RKO (cell line): ENCODE measurements around the gene LAMTOR4.
A peak's percentile ranks its signal among the peaks of the same experiment; 100 is the strongest.
"Not testable (repeated sequence)": the region's sequence is repeated elsewhere in the genome, so short reads cannot be mapped to it uniquely, and the experiment has no call there.

Experiments used
- DNase-seq: peaks from one replicate; pipeline ENCODE4 v3.0.0-alpha.2; 2016; ENCODE audit warnings: low spot score

Gene LAMTOR4

DNA sequence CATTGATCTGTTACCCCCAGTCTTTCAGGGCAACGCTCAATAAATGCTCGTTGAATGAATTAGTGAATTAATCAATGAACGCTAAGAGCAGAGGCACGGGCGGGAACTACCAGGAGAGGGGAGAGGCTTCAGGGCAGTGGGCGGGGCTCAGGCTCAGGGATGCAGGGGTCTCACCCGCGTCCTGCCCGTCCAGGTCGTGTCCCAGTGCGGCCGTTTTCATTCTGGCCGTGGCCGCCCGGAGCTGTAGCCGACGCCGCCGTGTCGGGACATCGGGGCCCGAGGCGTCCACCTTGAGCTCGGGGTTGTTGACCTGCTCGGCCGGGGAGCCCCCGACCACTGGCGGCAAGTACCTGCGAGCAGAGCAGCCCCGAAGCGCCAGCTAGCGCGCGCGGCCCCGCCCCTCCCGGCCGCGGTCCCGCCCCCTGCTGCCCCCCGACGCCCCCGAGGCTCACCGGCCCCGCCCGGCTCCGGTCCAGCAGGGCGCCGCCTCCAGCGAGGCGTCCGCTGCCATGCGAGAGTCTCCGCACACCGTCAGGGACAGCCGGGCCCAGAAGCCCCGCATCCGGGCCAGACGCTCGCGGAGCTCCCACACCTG, 22.5 kb downstream of the LAMTOR4 start:
- no peak for DNase-seq

DNA sequence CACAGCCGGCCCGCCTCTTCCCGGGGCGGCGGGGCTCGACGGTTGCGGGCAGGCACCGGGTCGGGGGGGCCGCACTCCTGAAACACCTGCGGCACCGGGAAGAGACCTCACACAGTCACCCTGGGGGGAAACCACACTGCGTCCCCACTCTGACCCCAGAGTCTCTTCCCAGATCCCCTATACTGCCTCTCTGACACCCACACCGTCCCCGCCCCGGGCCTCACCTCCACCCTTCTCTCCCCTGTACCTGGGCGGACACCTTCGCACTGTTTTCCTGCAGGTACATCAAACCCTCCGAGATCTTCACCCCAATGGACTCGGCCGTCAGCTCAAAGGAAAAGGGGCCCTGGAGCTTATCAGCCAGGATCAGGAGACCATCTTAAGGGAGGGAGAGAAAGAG, 23.1 kb downstream of the LAMTOR4 start:
- no peak for DNase-seq

- no peak for DNase-seq
These were observed 25.2 kb downstream of the LAMTOR4 start for GRCh38 chr7:100173806-100174495.

DNA sequence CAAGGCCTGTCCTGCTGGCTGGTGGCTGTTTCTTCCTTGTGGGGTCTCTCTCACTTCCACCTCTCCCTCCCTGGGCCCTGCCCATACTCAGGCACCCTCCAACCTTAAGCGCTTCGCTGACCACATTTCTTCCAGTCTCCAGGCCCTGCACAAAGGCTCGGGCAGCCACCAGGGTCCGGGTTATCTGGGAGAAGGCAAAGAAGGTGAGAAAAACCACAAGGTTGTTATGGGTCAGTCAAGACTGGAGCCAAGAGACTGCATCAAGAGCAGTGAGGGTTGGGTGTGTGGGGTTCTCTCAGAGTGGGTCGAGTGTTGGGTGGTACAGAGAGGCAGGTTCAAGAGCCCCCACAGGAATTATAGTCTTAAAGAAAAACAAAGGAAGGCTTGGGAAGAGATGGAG, 25.9 kb downstream of the LAMTOR4 start:
- no peak for DNase-seq

DNA sequence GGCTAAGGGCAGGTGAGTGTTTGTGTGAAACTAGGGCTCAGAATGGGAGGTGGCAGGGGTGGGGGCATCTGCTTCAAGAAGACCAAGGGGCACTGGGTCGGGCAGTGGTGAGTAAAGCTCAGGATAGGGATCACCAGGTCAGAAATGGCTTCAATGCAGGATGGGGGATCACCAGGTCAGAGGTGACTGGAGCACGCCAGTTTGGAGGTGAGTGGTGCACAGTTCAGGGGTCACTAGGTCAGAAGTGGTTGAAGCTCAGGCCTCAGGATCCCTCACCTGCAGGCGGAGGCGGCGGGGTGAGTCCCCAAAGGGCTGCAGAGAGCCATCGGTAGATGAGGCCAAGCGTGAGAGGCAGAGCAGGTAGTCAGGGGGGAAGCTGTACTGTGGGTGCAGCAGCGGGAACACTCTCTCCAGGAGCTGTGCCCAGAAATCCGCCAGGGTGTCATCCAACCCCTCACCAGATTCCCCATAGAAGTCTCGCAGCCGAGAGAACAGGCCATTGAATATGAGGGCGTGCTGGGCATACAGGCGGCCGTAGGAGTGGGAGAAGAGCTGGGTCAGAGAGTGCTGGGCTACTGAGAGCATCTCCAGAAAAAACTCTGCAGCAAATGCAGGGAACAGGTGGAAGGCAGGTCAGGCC, 26.7 kb downstream of the LAMTOR4 start:
- DNase-seq: no peak

DNA sequence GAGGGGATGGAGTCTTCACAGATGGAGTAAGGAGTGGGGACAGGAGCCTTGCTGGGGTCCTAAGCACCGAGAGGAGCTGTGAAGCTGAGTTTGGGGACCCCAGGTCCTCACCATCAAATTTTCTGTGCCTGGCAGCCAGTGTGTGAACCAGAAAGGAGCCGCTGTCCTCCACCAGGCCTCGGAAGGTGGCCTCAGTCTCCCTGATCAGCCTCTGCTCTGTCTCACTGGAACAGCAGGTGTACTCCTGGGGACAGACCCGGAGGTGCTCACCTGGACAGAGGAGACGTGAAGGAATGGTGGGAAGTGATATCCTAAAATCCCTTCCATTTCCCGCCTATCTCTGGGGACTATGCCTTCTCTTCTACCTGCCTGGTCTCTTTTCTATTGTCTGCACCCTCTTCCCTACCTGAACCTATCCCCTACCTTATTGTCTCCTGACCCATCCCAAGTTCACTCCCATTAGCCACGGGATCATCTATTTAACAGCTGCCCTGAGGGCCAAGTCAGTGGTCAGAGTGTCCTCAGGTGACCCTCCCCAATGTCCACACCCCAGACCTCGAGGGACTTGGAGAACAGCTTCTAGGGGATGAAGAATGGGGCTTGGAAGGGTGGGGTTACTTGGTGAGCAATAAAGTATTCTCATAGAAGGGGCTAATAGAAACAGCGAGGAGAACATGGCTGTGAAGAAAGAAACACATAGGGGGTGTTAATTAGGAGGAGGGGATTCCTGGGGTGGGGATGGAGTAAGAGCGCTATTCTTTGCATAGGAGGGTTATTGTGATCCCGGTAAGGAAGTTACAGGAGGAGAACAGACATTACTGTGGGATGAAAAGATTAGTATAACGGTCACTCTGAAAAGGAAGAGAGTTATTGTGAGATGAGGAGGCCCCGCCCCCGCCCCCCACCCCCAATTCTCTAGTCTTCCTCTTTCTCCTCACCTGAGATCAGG, 27.7 kb downstream of the LAMTOR4 start:
- no peak for DNase-seq

- peak; percentile 98 for DNase-seq
These were observed 28.6 kb downstream of the LAMTOR4 start, which contains the start of the genes GPC2 and STAG3 for GRCh38 chr7:100177045-100178001. TSS of gene GPC2 (minus strand) at chr7:100177381. CDS start at chr7:100177199, 182 bp downstream. TSS of gene STAG3 (plus strand) at chr7:100177918. CDS start at chr7:100180557, 2,639 bp downstream.

DNA sequence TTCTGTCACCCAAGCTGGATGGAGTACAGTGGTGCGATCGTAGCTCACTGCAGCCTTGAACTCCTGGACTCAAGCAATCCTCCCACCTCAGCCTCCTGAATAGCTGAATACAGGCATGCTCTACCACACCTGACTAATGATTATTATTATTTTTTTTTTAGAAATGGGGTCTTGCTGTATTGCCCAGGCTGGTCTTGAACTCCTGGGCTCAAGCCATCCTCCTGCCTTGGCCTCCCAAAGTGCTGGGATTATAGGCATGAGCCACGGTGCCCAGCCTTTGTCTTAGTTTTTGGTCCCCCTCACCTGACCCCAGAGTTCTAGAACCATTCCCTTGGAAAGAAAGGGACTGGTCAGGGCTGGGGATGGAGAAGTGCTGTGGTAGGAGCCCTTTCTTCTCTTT, 31.4 kb downstream of the LAMTOR4 start:
- not testable (repeated sequence) for DNase-seq

GRCh38 chr7:100182616-100183015, 33.9 kb downstream of the LAMTOR4 start:
- not testable (repeated sequence) for DNase-seq

GRCh38 chr7:100183090-100183489, 34.4 kb downstream of the LAMTOR4 start:
- DNase-seq: not testable (repeated sequence)

- no peak for DNase-seq
These were observed 37.0 kb downstream of the LAMTOR4 start for GRCh38 chr7:100185726-100186125.

- no peak for DNase-seq
These were observed 40.3 kb downstream of the LAMTOR4 start for GRCh38 chr7:100189061-100189460.

DNA sequence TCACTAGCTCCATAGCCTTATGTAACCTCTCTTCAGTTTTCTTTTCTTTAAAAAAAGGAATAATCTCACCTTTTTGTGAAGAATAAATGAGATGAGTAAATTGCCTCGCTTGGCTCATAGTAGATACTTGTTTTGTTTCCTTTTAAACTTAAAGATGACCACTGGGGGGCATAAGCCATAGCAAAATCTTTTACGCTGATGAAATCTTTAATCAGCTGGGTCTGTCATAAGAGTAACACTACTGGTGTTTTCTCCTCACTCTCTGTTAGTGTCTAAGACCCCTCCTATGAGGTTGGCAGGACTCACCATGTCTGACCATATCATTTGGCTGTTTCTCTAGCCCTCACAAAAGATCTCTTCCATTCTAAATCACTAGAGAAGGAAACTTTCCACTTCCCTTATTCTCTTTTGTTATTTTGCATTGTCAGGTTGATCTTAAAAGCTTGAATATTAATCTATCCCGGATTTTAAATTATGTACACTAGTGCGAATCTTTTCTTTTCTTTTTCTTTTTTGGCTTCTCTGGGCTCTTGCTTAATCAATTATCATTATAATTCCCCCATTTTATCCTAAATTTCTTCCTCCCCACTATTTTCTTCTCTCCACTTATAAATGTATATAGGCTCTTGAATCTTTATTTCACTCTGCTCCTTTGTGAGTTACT, 41.5 kb downstream of the LAMTOR4 start:
- DNase-seq: peak; percentile 88

GRCh38 chr7:100191775-100192174, 43.1 kb downstream of the LAMTOR4 start:
- no peak for DNase-seq

DNA sequence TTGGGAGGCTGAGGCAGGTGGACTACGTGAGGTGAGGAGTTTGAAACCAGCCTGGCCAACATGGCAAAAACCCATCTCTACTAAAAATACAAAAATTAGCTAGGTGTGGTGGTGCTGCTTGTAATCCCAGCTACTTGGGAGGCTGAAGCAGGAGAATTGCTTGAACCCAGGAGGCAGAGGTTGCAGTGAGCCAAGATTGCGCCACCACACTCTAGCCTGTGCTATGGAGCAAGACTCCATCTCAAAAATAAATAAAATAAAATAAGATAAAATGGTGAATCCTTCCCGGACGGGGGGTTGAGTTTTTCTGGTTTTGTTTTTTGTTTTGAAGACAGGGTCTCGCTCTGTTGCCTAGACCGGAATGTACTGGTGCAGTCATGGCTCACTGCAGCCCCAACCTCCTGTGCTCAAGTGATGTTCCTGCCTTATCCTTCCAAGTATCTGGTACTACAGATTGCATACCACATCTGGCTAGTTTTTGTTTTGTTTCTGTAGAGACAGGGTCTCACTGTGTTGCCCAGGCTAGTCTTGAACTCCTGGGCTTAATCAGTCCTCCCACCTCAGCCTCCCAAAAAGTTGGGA, 43.7 kb downstream of the LAMTOR4 start:
- not testable (repeated sequence) for DNase-seq

- DNase-seq: no peak
These were observed 44.3 kb downstream of the LAMTOR4 start for GRCh38 chr7:100192969-100193368.

DNA sequence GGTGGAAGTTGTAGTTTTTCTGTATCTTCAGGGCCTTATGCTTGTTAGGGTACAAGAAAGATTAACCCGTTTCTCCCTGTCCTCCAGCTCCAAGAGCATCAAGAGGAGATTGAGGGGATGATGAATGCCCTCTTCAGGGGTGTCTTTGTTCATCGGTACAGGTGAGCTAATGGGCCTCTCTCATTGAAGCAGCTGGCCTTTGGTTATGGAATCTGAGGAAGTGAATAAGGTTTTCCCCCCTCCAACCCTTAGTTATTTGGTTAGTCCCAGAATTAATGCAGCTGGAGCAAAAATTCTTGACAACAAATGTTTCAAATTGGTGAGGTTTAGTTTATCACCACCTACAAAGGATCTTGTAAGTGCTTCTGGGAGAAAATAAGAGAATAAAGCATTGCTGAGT, 46.5 kb downstream of the LAMTOR4 start:
- DNase-seq: no peak

DNA sequence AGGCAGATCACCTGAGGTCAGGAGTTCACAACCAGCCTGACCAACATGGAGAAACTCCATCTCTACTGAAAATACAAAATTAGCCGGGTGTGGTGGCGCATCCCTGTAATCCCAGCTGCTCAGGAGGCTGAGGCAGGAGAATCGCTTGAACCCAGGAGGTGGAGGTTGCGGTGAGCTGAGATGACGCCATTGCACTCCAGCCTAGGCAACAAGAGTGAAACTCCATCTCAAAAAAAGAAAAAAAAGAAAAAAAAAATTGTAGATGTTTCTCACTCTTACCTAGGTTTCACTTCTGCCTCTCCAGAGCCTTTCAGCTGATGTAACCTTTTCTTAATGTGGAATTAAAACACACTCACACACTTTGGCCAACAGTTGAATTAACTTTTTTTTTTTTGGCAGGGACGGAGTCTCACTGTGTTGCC, 47.2 kb downstream of the LAMTOR4 start:
- not testable (repeated sequence) for DNase-seq

DNA sequence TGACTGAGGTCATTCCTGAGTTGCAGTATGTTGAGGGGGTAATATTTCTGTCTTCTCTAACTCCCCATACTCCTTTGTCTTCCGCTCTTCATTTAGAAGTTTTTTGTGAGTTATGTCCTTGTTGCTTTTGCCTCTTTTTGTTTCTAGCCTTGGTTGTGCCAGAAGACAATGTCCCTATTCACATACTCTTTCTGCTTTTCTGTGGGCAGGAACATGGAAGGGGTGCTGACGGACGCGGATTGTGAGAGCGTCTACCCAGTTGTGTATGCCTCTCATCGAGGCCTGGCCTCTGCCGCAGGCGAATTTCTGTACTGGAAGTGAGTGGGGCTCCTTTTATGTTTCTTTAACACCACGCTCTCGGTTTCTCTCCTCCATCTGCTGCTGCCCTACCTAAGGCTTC, 49.5 kb downstream of the LAMTOR4 start:
- DNase-seq: no peak

DNA sequence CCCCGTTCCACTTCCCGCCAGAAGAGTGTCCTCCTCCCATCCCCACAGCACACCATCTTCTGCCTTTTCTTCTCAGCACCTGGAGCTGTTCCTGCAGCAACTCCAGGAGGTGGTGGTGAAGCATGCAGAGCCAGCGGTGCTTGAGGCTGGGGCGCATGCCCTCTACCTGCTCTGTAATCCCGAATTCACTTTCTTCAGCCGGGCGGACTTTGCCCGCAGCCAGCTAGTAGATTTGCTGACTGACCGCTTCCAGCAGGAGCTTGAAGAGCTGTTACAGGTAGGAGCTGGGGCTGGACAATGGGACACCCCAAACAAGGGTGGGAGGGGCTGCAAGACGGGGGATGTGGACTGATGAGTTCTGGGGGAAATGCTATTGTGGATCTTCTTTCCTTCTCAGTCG, 52.0 kb downstream of the LAMTOR4 start:
- DNase-seq: no peak
